Loucy (cell line): Measurements from ENCODE around the gene RAD21L1.

Source experiments
- EZH2phosphoT487 ChIP-seq: fragments of 200-600 bp; IDR thresholded peaks from 2 replicates; pipeline ENCODE4 v1.6.1; 2018; ENCODE audit warnings: antibody characterized with exemption, mild to moderate bottlenecking, moderate library complexity, borderline replicate concordance
- TF ChIP-seq, protein P1 (sequence below): fragments of 200-600 bp; sonication (generic); conservative IDR thresholded peaks from 2 replicates; pipeline ENCODE4 v1.5.1; 2014; ENCODE audit warnings: mild to moderate bottlenecking, antibody characterized with exemption, low read length

DNA sequence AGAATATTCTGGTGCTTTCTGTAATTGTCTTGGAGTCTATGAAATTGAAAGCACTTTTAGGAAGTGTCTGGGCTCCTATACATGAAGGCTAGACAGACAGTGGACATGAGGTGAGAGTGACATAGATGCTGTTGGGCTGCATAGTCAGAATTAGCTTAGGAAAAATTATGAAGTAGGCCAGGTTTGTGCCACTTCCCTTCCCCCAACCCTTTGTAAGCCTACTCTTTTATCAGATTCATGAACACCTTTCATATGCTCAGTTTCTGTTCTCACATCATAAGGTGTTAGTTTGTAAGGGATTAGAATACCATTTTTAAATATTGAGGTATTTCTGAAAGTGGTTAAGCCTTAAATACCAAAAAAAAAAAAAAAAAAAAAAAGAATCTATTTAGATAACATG is 21.8 kb downstream of the RAD21L1 start:
- TF ChIP-seq, protein P1, sequence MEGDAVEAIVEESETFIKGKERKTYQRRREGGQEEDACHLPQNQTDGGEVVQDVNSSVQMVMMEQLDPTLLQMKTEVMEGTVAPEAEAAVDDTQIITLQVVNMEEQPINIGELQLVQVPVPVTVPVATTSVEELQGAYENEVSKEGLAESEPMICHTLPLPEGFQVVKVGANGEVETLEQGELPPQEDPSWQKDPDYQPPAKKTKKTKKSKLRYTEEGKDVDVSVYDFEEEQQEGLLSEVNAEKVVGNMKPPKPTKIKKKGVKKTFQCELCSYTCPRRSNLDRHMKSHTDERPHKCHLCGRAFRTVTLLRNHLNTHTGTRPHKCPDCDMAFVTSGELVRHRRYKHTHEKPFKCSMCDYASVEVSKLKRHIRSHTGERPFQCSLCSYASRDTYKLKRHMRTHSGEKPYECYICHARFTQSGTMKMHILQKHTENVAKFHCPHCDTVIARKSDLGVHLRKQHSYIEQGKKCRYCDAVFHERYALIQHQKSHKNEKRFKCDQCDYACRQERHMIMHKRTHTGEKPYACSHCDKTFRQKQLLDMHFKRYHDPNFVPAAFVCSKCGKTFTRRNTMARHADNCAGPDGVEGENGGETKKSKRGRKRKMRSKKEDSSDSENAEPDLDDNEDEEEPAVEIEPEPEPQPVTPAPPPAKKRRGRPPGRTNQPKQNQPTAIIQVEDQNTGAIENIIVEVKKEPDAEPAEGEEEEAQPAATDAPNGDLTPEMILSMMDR: no peak
- TF ChIP-seq EZH2phosphoT487: no peak
